AG09319 (cell line): ENCODE data around the gene KIF21B.
"Not testable (repeated sequence)": the region's sequence is repeated elsewhere in the genome, so short reads cannot be mapped to it uniquely, and the experiment has no call there.

Source experiments
- DNase-seq: peaks from one replicate; pipeline ENCODE4 v3.0.0-alpha.2; 2010; ENCODE audit warnings: low read depth; ENCODE audit errors: extremely low read depth
- CTCF ChIP-seq: IDR thresholded peaks from 2 replicates; pipeline ENCODE4 v1.5.1; 2011; ENCODE audit warnings: low read depth, mild to moderate bottlenecking, inconsistent platforms, low read length, moderate library complexity

The KIF21B gene

DNA sequence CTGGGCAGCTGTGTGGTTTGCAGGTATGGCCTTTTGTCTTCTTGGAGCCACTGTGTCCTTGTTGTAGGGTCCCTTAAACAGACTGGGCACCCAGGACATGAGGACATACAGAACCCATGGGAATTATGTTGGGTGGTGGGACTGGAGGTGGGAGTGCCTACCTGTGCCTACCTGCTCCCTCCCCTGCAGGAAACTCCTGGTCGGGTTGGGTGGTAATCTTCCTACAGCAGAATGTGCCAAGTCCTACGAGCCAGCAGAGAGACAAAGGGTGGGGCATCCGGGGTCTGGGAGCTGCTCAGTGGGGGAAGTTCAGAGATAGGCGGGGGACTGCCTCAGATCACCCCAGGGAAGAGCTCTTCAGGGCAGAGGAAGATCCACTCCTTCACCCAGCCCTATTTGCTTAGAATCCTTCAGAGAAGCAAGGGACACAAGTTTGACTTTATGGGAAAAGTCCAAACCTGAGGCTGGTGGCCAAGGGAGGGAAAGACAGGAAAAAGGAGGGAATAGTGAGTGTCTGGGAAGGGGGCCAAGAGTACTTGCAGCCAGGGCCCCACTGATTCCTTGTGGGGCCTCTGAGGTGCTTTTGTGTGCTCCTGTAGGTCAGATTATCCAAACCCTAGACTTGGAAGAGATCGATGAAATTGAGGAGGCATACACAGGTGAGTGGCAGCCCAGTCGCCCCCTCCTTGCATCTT is 58.3 kb downstream of the KIF21B start:
- no peak for DNase-seq
- no peak for TF ChIP-seq CTCF

GRCh38 chr1:200963888-200964287 is 59.6 kb downstream of the KIF21B start:
- not testable (repeated sequence) for DNase-seq

GRCh38 chr1:200963076-200963475 is 60.4 kb downstream of the KIF21B start:
- no peak for DNase-seq

DNA sequence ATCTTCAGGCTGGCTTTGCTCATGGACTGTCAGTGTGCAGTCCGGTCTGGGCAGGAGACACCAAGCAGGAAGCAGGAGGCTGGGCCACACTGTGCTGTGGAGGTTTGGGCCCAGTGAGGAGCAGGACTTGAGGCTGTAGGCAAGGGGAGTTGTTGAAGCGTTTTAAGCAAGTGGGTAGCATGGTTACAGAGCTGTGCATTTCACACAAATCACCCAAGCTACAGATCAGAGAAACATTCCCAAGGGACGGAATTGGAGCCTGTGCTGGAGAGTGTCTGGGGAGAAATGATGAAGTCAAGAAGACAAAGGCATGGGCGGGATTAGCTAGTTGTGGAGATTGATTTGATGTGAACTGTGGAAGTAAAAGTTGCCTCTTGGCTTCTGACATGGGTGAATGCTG is 60.9 kb downstream of the KIF21B start:
- no peak for DNase-seq
- TF ChIP-seq CTCF = no peak

More at GRCh38 chr1:200963076-200963475, 60.4 kb downstream of the KIF21B start:
- TF ChIP-seq CTCF = no peak

DNA sequence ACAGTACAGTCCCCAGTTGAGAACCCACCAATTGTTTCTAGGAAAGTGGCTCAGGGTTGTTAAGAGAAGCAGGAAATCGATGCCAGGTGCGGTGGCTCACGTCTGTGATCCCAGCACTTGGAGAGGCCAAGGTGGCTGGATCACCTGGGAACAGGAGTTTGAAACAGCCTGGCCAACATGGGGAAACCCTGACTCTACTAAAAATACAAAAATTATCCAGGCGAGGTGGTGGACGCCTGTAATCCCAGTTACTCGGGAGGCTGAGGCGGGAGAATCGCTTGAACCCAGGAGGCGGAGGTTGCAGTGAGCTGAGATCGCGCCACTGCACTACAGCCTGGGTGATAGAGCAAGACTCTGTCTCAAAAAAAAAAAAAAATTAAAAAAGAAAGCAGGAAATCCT is 61.4 kb downstream of the KIF21B start:
- DNase-seq = not testable (repeated sequence)

DNA sequence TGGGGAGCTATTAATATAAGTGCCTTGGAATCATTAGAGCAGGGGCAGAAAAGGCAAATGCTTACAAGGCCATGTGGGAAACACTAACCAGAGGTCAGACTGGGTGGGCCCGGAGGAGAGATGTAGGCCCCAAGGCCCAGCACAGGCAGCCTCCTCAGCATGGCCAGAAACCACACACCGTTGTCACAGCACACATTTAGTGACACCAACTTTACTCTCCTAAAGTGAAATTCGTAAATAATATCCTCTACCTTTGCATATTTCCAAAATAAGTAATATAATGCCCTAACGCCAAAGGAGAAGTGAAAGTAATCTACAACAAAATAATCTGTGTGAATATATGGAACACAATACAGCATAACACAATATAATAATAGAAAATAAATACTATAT is 62.6 kb downstream of the KIF21B start:
- no peak for TF ChIP-seq CTCF
- DNase-seq = no peak

GRCh38 chr1:200960236-200960947 is 63.1 kb downstream of the KIF21B start:
- TF ChIP-seq CTCF = no peak
- DNase-seq = no peak

DNA sequence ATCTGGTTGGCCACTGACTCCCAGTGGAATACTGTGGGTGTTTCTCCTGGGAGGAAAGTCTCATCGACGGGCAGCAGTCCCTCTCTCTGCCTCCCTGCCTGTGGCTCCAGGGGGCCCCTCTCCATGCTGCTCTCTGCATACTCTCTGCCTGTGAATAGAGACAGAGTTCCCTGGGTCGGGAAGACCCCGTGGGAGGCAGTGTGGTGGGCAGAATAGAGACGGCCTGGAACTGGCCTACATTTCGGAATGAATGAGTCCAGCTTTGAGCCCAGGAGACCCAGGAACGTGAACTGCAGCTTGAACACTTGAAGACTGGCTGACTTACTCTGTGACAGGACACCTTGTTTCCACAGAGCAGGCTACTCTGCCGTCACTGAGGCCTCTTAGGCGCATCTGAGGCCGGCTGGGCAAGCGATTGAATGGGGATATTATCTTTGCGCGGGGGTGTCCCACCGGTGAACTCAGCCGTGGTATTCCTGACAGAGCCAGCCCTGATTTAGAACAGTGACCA is 64.0 kb downstream of the KIF21B start:
- DNase-seq = no peak
- no peak for TF ChIP-seq CTCF
